IMR-90 (cell line): Measurements from ENCODE around the gene ASAP2. TPM values are rescaled to one million over a fixed set of nuclear protein-coding genes. Genes with fewer than 3 reads are reported as not detected.

ENCODE experiments used
- ATAC-seq: fragments of 200-7000 bp; cut with Tn5 transposase; 2 replicates; pipeline ENCODE4 v1.9.1; 2020; ENCODE audit warnings: low read depth, mild to moderate bottlenecking, moderate library complexity
- BruUV-seq: library from RNA; stranded (reverse); fragments of 400-500 nt; replicated peaks from 2 replicates; lab custom pipeline; 2021; lab: Mats Ljungman, UMichigan
- CTCF ChIA-PET: fragments of 300-600 bp; formaldehyde crosslinking; extraction: SDS; loops from one replicate; lab custom pipeline; 2021; ENCODE audit warnings: antibody characterized with exemption; lab: Yijun Ruan, JAX
- POLR2A ChIA-PET: fragments of 300-600 bp; sonication (Branson Sonifier 250); formaldehyde crosslinking; loops from one replicate; lab custom pipeline; 2022; ENCODE audit warnings: antibody characterized with exemption; ENCODE audit not compliant: unreplicated experiment; lab: Charles Lee
- DNase-seq: peaks from one replicate; pipeline ENCODE4 v3.0.0; 2013
- H2AFZ ChIP-seq: replicated peaks from 2 replicates; pipeline ENCODE3; 2013; ENCODE audit warnings: low read length, mild to moderate bottlenecking; ENCODE audit not compliant: poor library complexity
- H2AK5ac ChIP-seq: 2 replicates; pipeline ENCODE4 v1.6.1; 2013; ENCODE audit warnings: low read depth, low read length, inconsistent platforms
- H2AK9ac ChIP-seq: replicated peaks from 2 replicates; pipeline ENCODE3; 2013; ENCODE audit warnings: mild to moderate bottlenecking, low read depth, low read length, moderate library complexity; ENCODE audit not compliant: poor library complexity
- H2BK120ac ChIP-seq: 2 replicates; pipeline ENCODE4 v1.6.1; 2013; ENCODE audit warnings: low read depth, low read length, inconsistent platforms
- H2BK15ac ChIP-seq: 3 replicates; pipeline ENCODE4 v1.6.1; 2013; ENCODE audit warnings: low read depth, low read length, inconsistent platforms
- H2BK20ac ChIP-seq: 2 replicates; pipeline ENCODE4 v1.6.1; 2013; ENCODE audit warnings: low read depth, mild to moderate bottlenecking, inconsistent platforms, low read length, moderate library complexity
- H2BK5ac ChIP-seq: 2 replicates; pipeline ENCODE4 v1.6.1; 2013; ENCODE audit warnings: mild to moderate bottlenecking, low read depth, low read length, inconsistent platforms; ENCODE audit not compliant: poor library complexity, severe bottlenecking
- H3K14ac ChIP-seq: replicated peaks from 2 replicates; pipeline ENCODE4 v1.6.1; 2013; ENCODE audit warnings: low read depth, low read length, inconsistent platforms
- H3K18ac ChIP-seq: 2 replicates; pipeline ENCODE4 v1.6.1; 2013; ENCODE audit warnings: low read depth, low read length, control low read depth
- H3K23ac ChIP-seq: 2 replicates; pipeline ENCODE4 v1.6.1; 2013; ENCODE audit warnings: low read depth, low read length, inconsistent platforms
- H3K27ac ChIP-seq: 2 replicates; pipeline ENCODE4 v1.5.1; 2013; ENCODE audit warnings: mild to moderate bottlenecking, control low read depth, low read length; ENCODE audit not compliant: insufficient read depth
- H3K27me3 ChIP-seq: 2 replicates; pipeline ENCODE4 v1.6.1; 2013; ENCODE audit warnings: low read length; ENCODE audit not compliant: control insufficient read depth, insufficient read depth
- H3K36me3 ChIP-seq: 2 replicates; pipeline ENCODE4 v1.6.1; 2013; ENCODE audit warnings: low read length, mixed read lengths; ENCODE audit not compliant: control insufficient read depth, insufficient read depth
- H3K4ac ChIP-seq: 2 replicates; pipeline ENCODE4 v1.6.1; 2013; ENCODE audit warnings: low read depth, low read length, inconsistent platforms
- H3K4me1 ChIP-seq: 2 replicates; pipeline ENCODE4 v1.6.1; 2013; ENCODE audit warnings: low read length, mixed read lengths; ENCODE audit not compliant: control insufficient read depth, insufficient read depth
- H3K4me2 ChIP-seq: 2 replicates; pipeline ENCODE4 v1.6.1; 2013; ENCODE audit warnings: low read depth, mild to moderate bottlenecking, control low read depth, low read length, moderate library complexity
- H3K4me3 ChIP-seq: 2 replicates; pipeline ENCODE4 v1.5.1; 2013; ENCODE audit warnings: low read depth, mild to moderate bottlenecking, control low read depth, low read length, moderate library complexity; ENCODE audit not compliant: insufficient read depth
- H3K56ac ChIP-seq: 2 replicates; pipeline ENCODE4 v1.6.1; 2013; ENCODE audit warnings: low read length, inconsistent platforms; ENCODE audit not compliant: insufficient read depth; ENCODE audit errors: extremely low read depth
- H3K79me1 ChIP-seq, 2 experiments: 2 replicates each; pipeline ENCODE4 v1.6.1; 2013; ENCODE audit warnings: low read length in 2 of 2, inconsistent platforms in 1 of 2, low read depth in 1 of 2
- H3K9ac ChIP-seq: 2 replicates; pipeline ENCODE4 v1.6.1; 2013; ENCODE audit warnings: low read depth, low read length, control low read depth
- H3K9me1 ChIP-seq: 2 replicates; pipeline ENCODE4 v1.6.1; 2013; ENCODE audit warnings: low read length, inconsistent platforms; ENCODE audit not compliant: insufficient read depth
- H3K9me3 ChIP-seq: 2 replicates; pipeline ENCODE4 v1.6.1; 2013; ENCODE audit warnings: low read length; ENCODE audit not compliant: control insufficient read depth, insufficient read depth
- H4K20me1 ChIP-seq: 2 replicates; pipeline ENCODE4 v1.6.1; 2013; ENCODE audit warnings: low read length, inconsistent platforms; ENCODE audit not compliant: insufficient read depth
- H4K5ac ChIP-seq: 2 replicates; pipeline ENCODE4 v1.6.1; 2013; ENCODE audit warnings: mild to moderate bottlenecking, low read depth, low read length, control low read depth
- H4K8ac ChIP-seq, 2 experiments: 2 replicates each; pipeline ENCODE4 v1.6.1; 2013; ENCODE audit warnings: low read depth in 2 of 2, low read length in 2 of 2, control low read depth in 1 of 2, inconsistent platforms in 1 of 2
- H4K91ac ChIP-seq: 2 replicates; pipeline ENCODE4 v1.6.1; 2013; ENCODE audit warnings: low read depth, low read length, inconsistent platforms; ENCODE audit not compliant: insufficient read depth
- BHLHE40 ChIP-seq: fragments of 150-350 bp; IDR thresholded peaks from 2 replicates; pipeline ENCODE4 v1.6.1; 2016; ENCODE audit warnings: mild to moderate bottlenecking, low read depth, low read length
- CEBPB ChIP-seq: IDR thresholded peaks from 2 replicates; pipeline ENCODE4 v1.6.1; 2012; ENCODE audit warnings: low read depth, low read length, improper control_type of control experiment
- CHD1 ChIP-seq: IDR thresholded peaks from 2 replicates; pipeline ENCODE4 v1.6.1; 2012; ENCODE audit warnings: low read depth, low read length, improper control_type of control experiment
- MAFK ChIP-seq: IDR thresholded peaks from 2 replicates; pipeline ENCODE4 v1.6.1; 2012; ENCODE audit warnings: low read depth, low read length, improper control_type of control experiment
- MXI1 ChIP-seq: IDR thresholded peaks from 2 replicates; pipeline ENCODE4 v1.6.1; 2012; ENCODE audit warnings: low read depth, mild to moderate bottlenecking, low read length, moderate library complexity, borderline replicate concordance
- NFE2L2 ChIP-seq: fragments of 150-350 bp; IDR thresholded peaks from 2 replicates; pipeline ENCODE4 v1.6.1; 2016; ENCODE audit warnings: low read depth, mild to moderate bottlenecking, low read length
- POLR2A ChIP-seq: IDR thresholded peaks from 2 replicates; pipeline ENCODE4 v1.6.1; 2012; ENCODE audit warnings: mild to moderate bottlenecking, low read depth, low read length
- RAD21 ChIP-seq: IDR thresholded peaks from 2 replicates; pipeline ENCODE4 v1.6.1; 2012; ENCODE audit warnings: low read length, improper control_type of control experiment
- RCOR1 ChIP-seq: IDR thresholded peaks from 2 replicates; pipeline ENCODE4 v1.6.1; 2012; ENCODE audit warnings: mild to moderate bottlenecking, low read length, improper control_type of control experiment; ENCODE audit not compliant: insufficient replicate concordance
- RFX5 ChIP-seq: IDR thresholded peaks from 2 replicates; pipeline ENCODE4 v1.8.0; 2012; ENCODE audit warnings: low read depth, mild to moderate bottlenecking, low read length, moderate library complexity
- SMC3 ChIP-seq: fragments of 150-350 bp; IDR thresholded peaks from 2 replicates; pipeline ENCODE4 v1.6.1; 2016; ENCODE audit warnings: low read depth, mild to moderate bottlenecking, antibody characterized with exemption, low read length, moderate library complexity
- WGBS, 2 experiments: methylation state at CpG; one replicate each; pipeline versions ENCODE4 v1.1.5 to v1.1.7; 2013; ENCODE audit warnings: missing lambda C conversion rate in 2 of 2; ENCODE audit not compliant: insufficient read length in 1 of 2; ENCODE audit errors: extremely low coverage in 2 of 2; 5-methylcytosine and 5-hydroxymethylcytosine counted together
- dilution Hi-C: fragments of 300-500 bp; cut with HindIII; formaldehyde crosslinking; loops from one replicate; pipeline ENCODE4 v1.14.3; 2018; ENCODE audit warnings: low sequenced_read_pairs; ENCODE audit not compliant: unreplicated experiment
- in situ Hi-C: fragments of 300-500 bp; cut with MboI; formaldehyde crosslinking; loops from 3 replicates; pipeline ENCODE4 v1.14.3; 2019; ENCODE audit warnings: low sequenced_read_pairs, inconsistent platforms, mixed read lengths
- intact Hi-C: fragments of 100-400 bp; cut with micrococcal nuclease; formaldehyde crosslinking; loops from 2 replicates; pipeline ENCODE4 v1.10.0; 2022
- polyA plus RNA-seq, 3 experiments: library from polyadenylated mRNA; depleted of rRNA; stranded (reverse); fragments of >200 nt; gene quantifications; 2 replicates each; pipeline ENCODE4 v1.2.3, GENCODE V29; 2012; ENCODE audit warnings: low replicate concordance in 1 of 3
- total RNA-seq: library from RNA; depleted of rRNA; stranded (reverse); fragments of >200 nt; gene quantifications from 2 replicates; pipeline ENCODE4 v1.2.3, GENCODE V29; 2012
- TF ChIP-seq, protein P1 (sequence below): fragments of 150-350 bp; IDR thresholded peaks from 2 replicates; pipeline ENCODE4 v1.6.1; 2016; ENCODE audit warnings: low read depth, mild to moderate bottlenecking, low read length, moderate library complexity, borderline replicate concordance
- TF ChIP-seq, protein P2 (sequence below): conservative IDR thresholded peaks from 2 replicates; pipeline ENCODE4 v1.5.1; 2012; ENCODE audit warnings: mild to moderate bottlenecking, low read depth, low read length, improper control_type of control experiment
- TF ChIP-seq, protein P3 (sequence below): fragments of 150-350 bp; IDR thresholded peaks from 2 replicates; pipeline ENCODE4 v1.6.1; 2017; ENCODE audit warnings: mild to moderate bottlenecking, antibody characterized with exemption, low read length, low read depth

Gene ASAP2
- total and polyA plus RNA-seq, 2 of the 4 experiments (the other 2 are of a cell fraction), result 19.7 to 28.1 TPM

DNA sequence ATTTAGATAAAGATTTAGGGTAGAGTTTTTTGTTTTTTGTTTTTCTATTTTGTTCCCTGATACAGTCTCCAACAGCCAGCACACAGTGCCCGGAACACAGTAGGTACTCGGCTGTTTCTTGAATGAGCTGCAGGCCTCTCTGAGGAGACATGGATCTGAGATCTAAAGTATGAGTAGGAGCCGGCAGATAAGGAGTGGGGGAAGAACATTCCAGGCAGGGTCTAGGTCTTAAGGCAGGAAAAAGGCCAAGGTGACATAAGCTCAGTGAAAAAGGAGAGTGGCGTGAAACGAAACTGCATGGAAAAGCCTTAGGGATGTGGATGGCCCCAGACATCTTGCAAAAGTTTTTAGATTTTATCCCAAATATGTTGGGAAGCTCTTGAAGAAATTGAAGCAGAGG is 122.3 kb downstream of the ASAP2 start:
- no peak for DNase-seq
- Histone ChIP-seq H3K18ac (no peak overlapping the region), H3K27ac (no peak overlapping the region), H3K4me1 (peaks cover 11% of the 10 kb centered on the region), H2AFZ (no peak overlapping the region), H4K5ac (no peak overlapping the region), H3K9me1 (peaks cover 19% of the 10 kb centered on the region), H2BK15ac (no peak overlapping the region), H4K91ac (0 out of 2 replicates have a peak overlapping the region, but pooled peaks have one; percentile 12), H3K36me3 (peaks cover 17% of the 10 kb centered on the region), H2AK5ac (peak overlapping the region; percentile 43; the same call in 1 of the 2 replicates), H3K56ac (no peak overlapping the region), H2BK5ac (no peak overlapping the region), H2BK20ac (no peak overlapping the region), H3K79me1 (peaks cover 26 to 72% of the 10 kb centered on the region in 2 experiments), H3K9me3 (no peaks in the 10 kb centered on the region), H4K20me1 (no peaks in the 10 kb centered on the region), H3K23ac (no peak overlapping the region), H3K4me3 (no peak overlapping the region), H4K8ac (no peak overlapping the region), H3K27me3 (no peaks in the 10 kb centered on the region), H3K4ac (peak overlapping the region; percentile 17; the same call in 1 of the 2 replicates), H2BK120ac (no peak overlapping the region), H3K14ac (no peak overlapping the region), H3K9ac (no peak overlapping the region), H2AK9ac (no peak overlapping the region), H3K4me2 (no peak overlapping the region)
- ATAC-seq, result no peak
- no CpG with 5 or more reads among the region's 5 CpGs for WGBS, 2 experiments
- TF ChIP-seq RCOR1 (no peak), SMC3 (no peak), RAD21 (no peak), CHD1 (no peak), RFX5 (no peak), NFE2L2 (no peak), BHLHE40 (no peak), MAFK (no peak), POLR2A (no peak), MXI1 (no peak), CEBPB (no peak)
- TF ChIP-seq, protein P1, sequence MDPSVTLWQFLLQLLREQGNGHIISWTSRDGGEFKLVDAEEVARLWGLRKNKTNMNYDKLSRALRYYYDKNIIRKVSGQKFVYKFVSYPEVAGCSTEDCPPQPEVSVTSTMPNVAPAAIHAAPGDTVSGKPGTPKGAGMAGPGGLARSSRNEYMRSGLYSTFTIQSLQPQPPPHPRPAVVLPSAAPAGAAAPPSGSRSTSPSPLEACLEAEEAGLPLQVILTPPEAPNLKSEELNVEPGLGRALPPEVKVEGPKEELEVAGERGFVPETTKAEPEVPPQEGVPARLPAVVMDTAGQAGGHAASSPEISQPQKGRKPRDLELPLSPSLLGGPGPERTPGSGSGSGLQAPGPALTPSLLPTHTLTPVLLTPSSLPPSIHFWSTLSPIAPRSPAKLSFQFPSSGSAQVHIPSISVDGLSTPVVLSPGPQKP, result no peak
- TF ChIP-seq, protein P2, sequence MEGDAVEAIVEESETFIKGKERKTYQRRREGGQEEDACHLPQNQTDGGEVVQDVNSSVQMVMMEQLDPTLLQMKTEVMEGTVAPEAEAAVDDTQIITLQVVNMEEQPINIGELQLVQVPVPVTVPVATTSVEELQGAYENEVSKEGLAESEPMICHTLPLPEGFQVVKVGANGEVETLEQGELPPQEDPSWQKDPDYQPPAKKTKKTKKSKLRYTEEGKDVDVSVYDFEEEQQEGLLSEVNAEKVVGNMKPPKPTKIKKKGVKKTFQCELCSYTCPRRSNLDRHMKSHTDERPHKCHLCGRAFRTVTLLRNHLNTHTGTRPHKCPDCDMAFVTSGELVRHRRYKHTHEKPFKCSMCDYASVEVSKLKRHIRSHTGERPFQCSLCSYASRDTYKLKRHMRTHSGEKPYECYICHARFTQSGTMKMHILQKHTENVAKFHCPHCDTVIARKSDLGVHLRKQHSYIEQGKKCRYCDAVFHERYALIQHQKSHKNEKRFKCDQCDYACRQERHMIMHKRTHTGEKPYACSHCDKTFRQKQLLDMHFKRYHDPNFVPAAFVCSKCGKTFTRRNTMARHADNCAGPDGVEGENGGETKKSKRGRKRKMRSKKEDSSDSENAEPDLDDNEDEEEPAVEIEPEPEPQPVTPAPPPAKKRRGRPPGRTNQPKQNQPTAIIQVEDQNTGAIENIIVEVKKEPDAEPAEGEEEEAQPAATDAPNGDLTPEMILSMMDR, result no peak
- TF ChIP-seq, protein P3, sequence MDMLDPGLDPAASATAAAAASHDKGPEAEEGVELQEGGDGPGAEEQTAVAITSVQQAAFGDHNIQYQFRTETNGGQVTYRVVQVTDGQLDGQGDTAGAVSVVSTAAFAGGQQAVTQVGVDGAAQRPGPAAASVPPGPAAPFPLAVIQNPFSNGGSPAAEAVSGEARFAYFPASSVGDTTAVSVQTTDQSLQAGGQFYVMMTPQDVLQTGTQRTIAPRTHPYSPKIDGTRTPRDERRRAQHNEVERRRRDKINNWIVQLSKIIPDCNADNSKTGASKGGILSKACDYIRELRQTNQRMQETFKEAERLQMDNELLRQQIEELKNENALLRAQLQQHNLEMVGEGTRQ, result no peak
- ChIA-PET POLR2A (no interaction called here), CTCF (no interaction called here)
- in situ Hi-C loops, result loop anchor here (25.0 kb wide), 1 partner anchor 467 kb away; no protein-coding TSS in a partner anchor
- BruUV-seq, result no TSS peak
- intact Hi-C loops, result no loop called here
- dilution Hi-C loops, result no loop called here
